G401 (cell line): ENCODE data around the gene PARD3B. TPM values are rescaled to one million over a fixed set of nuclear protein-coding genes. Genes with fewer than 3 reads are reported as not detected.

Experiments
- DNase-seq: peaks from one replicate; pipeline ENCODE4 v3.0.0-alpha.2; 2015; ENCODE audit warnings: low spot score
- in situ Hi-C: cut with HindIII; loops from 2 replicates; pipeline ENCODE4 v1.10.0; 2016; ENCODE audit warnings: low sequenced_read_pairs, mixed read lengths
- total RNA-seq: library from RNA; depleted of rRNA; stranded (reverse); fragments of >200 nt; shearing (Covaris generic); gene quantifications from 2 replicates; pipeline ENCODE4 v1.2.3, GENCODE V29; 2014

The PARD3B gene
- total RNA-seq, 1 experiment from 2014 or later: 2.2 TPM

- in situ Hi-C loops: no loop called here
- DNase-seq: no peak
Observed at GRCh38 chr2:204948822-204949221, 403.5 kb downstream of the PARD3B start.

GRCh38 chr2:204950695-204951346 is 405.5 kb downstream of the PARD3B start:
- in situ Hi-C loops: no loop called here
- no peak for DNase-seq

GRCh38 chr2:204958371-204958770 is 413.1 kb downstream of the PARD3B start:
- DNase-seq: no peak
- in situ Hi-C loops: no loop called here

GRCh38 chr2:204964414-204964813 is 419.1 kb downstream of the PARD3B start:
- in situ Hi-C loops: no loop called here
- no peak for DNase-seq

- in situ Hi-C loops: no loop called here
- no peak for DNase-seq
Observed at GRCh38 chr2:204966245-204966644, 421.0 kb downstream of the PARD3B start.

- DNase-seq: no peak
Observed at GRCh38 chr2:204967199-204967960, 422.1 kb downstream of the PARD3B start.

GRCh38 chr2:204971206-204971907 is 426.1 kb downstream of the PARD3B start:
- in situ Hi-C loops: no loop called here

More at GRCh38 chr2:204967199-204967960, 422.1 kb downstream of the PARD3B start:
- in situ Hi-C loops: no loop called here

GRCh38 chr2:204972161-204972560 is 426.9 kb downstream of the PARD3B start:
- no peak for DNase-seq
- in situ Hi-C loops: no loop called here

More at GRCh38 chr2:204971206-204971907, 426.1 kb downstream of the PARD3B start:
- no peak for DNase-seq

GRCh38 chr2:204972606-204973336 is 427.5 kb downstream of the PARD3B start:
- in situ Hi-C loops: no loop called here
- DNase-seq: no peak

GRCh38 chr2:204973616-204974015 is 428.3 kb downstream of the PARD3B start:
- no peak for DNase-seq
- in situ Hi-C loops: no loop called here

- no peak for DNase-seq
- in situ Hi-C loops: no loop called here
Observed at GRCh38 chr2:204974487-204974886, 429.2 kb downstream of the PARD3B start.

- no peak for DNase-seq
- in situ Hi-C loops: no loop called here
Observed at GRCh38 chr2:204977914-204978313, 432.6 kb downstream of the PARD3B start.

- in situ Hi-C loops: no loop called here
- no peak for DNase-seq
Observed at GRCh38 chr2:204982303-204982702, 437.0 kb downstream of the PARD3B start.

- DNase-seq: no peak
Observed at GRCh38 chr2:204984518-204984917, 439.2 kb downstream of the PARD3B start.

GRCh38 chr2:204986641-204987040 is 441.4 kb downstream of the PARD3B start:
- in situ Hi-C loops: no loop called here
- no peak for DNase-seq

More at GRCh38 chr2:204984518-204984917, 439.2 kb downstream of the PARD3B start:
- in situ Hi-C loops: no loop called here

GRCh38 chr2:204988836-204989235 is 443.6 kb downstream of the PARD3B start:
- DNase-seq: no peak
- in situ Hi-C loops: no loop called here

GRCh38 chr2:204989877-204990276 is 444.6 kb downstream of the PARD3B start:
- in situ Hi-C loops: no loop called here
- no peak for DNase-seq

- in situ Hi-C loops: no loop called here
- DNase-seq: no peak
Observed at GRCh38 chr2:205001300-205001966, 456.2 kb downstream of the PARD3B start.

- in situ Hi-C loops: no loop called here
- DNase-seq: no peak
Observed at GRCh38 chr2:205002390-205002789, 457.1 kb downstream of the PARD3B start.
